Ectodermal cell (in vitro differentiated cells): ENCODE results near the gene GSKIP.

Experiments
- H3K27ac ChIP-seq: 2 replicates; pipeline ENCODE4 v1.7.0; 2013; ENCODE audit warnings: mild to moderate bottlenecking, low read depth, low read length; ENCODE audit not compliant: insufficient read depth, poor library complexity, severe bottlenecking
- H3K27me3 ChIP-seq: 2 replicates; pipeline ENCODE4 v1.7.0; 2013; ENCODE audit warnings: mild to moderate bottlenecking, low read length; ENCODE audit not compliant: insufficient read depth, control insufficient read depth, poor library complexity, severe bottlenecking
- H3K36me3 ChIP-seq: one replicate; pipeline ENCODE4 v1.7.0; 2013; ENCODE audit warnings: low read length; ENCODE audit not compliant: control insufficient read depth, insufficient read depth
- H3K4me1 ChIP-seq: one replicate; pipeline ENCODE4 v1.7.0; 2013; ENCODE audit warnings: low read length; ENCODE audit not compliant: control insufficient read depth, insufficient read depth
- H3K4me3 ChIP-seq: 2 replicates; pipeline ENCODE4 v1.7.0; 2013; ENCODE audit warnings: low read depth, low read length, control low read depth; ENCODE audit not compliant: insufficient read depth
- H3K9me3 ChIP-seq: 2 replicates; pipeline ENCODE4 v1.7.0; 2013; ENCODE audit warnings: mild to moderate bottlenecking, low read length, moderate library complexity; ENCODE audit not compliant: control insufficient read depth
- WGBS, 2 experiments: methylation state at CpG; one replicate each; pipeline ENCODE4 v1.1.7; 2013; ENCODE audit warnings: missing lambda C conversion rate in 2 of 2; 5-methylcytosine and 5-hydroxymethylcytosine counted together

The GSKIP gene

DNA sequence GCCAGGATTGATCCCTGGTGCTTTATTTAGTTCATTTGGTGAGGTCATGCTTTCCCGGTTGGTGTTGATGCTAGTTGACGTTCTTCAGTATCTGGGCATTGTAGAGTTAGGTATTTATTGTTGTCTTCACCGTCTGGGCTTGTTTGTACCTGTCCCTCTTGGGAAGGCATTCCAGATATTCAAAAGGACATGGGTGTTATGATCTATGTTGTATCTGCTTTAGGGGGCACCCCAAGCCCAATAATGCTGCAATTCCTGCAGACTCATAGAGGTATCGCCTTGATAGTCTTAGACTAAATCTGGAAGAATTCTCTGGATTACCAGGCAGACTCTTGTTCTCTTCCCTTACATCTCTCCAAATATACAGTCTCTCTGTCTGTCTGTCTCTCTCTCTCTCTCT lies 70.7 kb downstream of the GSKIP start:
- Histone ChIP-seq H3K4me1 (no peaks in the 10 kb centered on the region), H3K4me3 (no peak overlapping the region), H3K27me3 (no peaks in the 10 kb centered on the region), H3K36me3 (no peaks in the 10 kb centered on the region), H3K9me3 (no peaks in the 10 kb centered on the region), H3K27ac (no peak overlapping the region)
- WGBS, 2 experiments = 93 to 95% methylated on average over 4 of the region's 4 CpGs
